GM21717 (cell line): Measurements from ENCODE around the gene CSTF2.
A peak's percentile ranks its signal among the peaks of the same experiment; 100 is the strongest.
"Not testable (repeated sequence)": the region's sequence is repeated elsewhere in the genome, so short reads cannot be mapped to it uniquely, and the experiment has no call there.

Experiments used
- ATAC-seq: cut with Tn5 transposase; IDR thresholded peaks from one replicate; pipeline ENCODE4 v1.9.1; 2021; ENCODE audit warnings: mild to moderate bottlenecking, moderate library complexity; ENCODE audit not compliant: unreplicated experiment

Gene CSTF2, protein sequence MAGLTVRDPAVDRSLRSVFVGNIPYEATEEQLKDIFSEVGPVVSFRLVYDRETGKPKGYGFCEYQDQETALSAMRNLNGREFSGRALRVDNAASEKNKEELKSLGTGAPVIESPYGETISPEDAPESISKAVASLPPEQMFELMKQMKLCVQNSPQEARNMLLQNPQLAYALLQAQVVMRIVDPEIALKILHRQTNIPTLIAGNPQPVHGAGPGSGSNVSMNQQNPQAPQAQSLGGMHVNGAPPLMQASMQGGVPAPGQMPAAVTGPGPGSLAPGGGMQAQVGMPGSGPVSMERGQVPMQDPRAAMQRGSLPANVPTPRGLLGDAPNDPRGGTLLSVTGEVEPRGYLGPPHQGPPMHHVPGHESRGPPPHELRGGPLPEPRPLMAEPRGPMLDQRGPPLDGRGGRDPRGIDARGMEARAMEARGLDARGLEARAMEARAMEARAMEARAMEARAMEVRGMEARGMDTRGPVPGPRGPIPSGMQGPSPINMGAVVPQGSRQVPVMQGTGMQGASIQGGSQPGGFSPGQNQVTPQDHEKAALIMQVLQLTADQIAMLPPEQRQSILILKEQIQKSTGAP

DNA sequence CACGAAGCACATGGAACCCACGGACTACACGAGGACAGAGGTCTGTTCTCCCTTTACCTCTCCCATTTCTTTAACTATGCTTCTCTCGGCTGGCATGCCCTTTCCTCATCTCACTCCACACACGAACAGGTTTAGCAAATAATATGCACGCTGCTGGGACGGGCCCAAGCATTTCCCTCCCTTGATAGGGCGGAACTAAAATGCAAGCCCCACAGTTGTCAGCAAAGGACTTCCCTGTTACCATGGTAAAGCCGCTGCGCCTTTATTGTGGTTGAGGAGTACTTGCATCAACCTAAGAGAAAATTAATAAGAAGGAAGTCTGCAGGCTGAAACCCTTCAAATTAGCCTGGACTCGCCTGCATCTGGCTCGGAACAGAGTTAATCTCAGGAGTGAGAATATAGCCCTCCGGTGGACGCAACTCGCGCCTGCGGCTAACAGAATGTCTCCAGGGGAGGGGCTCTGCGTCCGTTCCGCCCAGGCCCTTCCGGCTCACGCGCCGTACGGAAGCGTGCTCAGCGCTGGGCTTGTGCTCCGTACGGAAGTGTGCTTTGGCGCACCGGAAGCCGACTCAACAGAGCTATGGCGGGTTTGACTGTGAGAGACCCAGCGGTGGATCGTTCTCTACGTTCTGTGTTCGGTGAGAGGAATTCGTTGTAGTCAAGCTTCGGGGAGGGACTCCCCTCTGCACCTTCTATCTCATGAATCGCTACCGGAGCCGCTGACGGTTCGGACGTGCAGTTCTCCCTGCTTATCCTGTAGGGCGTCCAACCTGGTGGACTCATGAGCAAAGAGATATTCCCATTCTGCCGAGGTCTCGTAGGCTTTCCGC lies at the start of gene CSTF2:
CSTF2 (plus strand) TSS at position 555 of the 830 bp plus-strand sequence; CDS start at position 581, 26 bp downstream.
- peak; percentile 99 for ATAC-seq

DNA sequence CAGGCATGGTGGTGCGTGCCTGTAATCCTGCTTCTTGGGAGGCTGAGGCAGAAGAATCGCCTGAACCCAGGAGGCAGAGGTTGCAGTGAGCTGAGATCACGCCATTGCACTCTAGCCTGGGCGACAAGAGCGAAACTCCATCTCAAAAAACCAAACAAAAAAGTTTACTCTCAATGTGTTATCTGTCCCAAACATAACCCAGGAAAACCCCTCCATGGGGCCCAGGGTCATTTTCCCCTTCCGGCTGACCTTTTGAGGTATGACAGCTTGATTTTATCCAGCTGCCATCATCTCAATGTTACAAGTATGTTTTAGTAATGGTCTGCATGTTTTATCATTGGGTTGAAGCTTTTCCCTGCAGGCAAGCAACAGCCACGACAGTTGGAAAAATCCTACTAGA lies 23.8 kb upstream of the CSTF2 start:
- ATAC-seq: not testable (repeated sequence)

DNA sequence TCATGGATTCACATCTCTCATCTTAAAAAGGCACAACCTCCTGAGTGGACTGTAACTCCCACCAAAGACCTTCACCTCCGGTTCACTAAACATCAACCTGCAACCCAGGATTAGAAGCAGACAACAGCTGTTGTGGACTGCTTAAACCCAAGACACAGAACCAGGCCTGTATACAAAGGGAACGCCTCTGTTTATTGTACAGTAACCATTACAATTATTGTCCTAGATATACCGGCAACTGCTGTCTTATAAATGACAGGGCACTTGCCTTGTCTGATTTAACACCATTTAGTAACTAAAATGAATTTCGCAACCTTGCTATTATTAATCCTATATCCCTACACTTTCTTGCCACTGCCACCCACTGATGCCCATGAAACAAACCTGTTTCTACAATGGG lies 22.8 kb upstream of the CSTF2 start:
- no peak for ATAC-seq

DNA sequence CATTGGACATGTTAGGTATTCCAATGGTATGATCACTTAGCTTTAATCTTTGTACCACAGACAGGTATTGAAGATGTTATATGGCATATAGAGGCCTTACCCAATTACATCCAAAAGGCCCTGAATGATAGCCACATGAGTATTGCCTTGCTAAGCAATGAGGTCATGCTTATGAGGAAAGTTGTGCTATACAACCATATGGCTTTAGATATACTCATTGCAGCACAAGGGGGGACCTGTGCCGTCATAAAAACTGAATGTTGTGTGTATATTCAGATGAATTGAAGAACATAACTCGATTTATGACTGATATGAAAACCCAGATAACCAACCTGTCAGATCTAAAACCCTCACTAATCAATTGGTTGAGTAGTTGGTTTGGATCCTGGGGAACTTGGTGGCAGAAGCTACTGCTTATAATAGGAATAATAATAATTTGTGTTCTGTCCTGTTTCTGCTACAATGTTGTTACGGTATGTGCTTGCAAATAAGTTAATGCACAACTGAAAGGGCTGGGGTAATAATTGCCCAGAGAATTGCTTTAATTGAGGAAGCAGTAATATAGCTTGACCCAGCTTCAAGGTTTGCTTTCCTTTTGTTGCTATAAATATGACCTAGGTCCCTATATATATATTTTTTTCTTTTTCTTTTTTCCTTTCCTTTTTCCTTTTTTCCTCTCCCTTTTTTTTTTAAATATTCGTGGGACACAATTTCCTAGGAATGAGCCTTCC lies 21.5 kb upstream of the CSTF2 start:
- no peak for ATAC-seq

DNA sequence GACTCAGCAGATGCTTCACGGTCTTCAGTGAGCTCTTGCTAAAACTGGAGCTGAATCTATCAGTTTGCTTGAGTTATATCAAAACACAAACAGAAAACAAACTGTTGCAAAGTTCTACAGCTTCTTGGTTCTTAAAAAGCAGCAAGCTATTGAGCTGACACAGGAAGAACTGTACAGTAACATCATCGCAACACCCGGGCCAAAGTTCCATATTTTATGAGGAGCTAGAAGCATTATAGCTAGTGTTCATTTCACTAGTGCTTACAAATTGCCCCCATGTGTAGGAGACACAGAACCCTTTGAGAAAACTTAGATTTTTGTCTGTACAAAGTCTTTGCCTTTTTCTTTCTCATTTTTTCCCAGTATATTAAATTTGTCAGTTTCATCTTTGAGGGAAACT lies 17.3 kb upstream of the CSTF2 start:
- ATAC-seq: no peak

DNA sequence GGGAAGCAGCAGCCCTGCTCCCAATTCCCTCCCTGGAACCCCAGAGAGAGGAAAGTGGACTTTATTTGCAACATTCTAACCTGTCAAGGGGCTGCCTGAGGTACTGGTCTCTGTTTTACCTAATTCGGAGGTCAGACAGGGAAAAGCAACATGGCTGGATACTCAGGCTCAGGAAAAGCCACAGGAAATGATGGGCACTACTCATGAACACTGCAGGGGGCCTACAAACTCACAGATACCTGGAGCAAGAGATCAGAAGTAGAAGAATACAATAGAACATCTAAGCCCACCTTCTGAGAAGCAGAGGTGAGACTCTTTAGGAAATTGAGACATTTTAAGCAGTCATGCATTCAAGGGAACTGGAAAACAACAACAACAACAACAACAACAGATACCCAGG lies 15.4 kb upstream of the CSTF2 start:
- ATAC-seq: no peak

DNA sequence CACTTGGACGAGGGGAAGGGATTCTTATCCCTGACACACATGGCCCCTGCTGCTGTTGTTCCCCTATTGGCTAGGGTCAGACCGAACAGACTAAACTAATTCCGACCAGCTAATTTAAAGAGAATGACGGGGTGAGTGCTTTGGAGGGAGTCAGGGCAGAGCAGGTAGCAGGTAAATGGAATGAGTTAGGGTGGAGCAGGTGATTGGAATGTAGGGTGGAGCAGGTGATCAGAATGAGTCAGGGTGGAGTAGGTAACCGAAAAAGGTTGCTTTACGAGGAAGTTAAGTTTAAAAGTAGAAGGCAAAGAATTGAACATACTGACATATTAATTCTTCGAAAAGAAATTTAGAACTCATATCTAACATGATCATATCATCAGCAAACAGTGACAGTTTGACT lies 11.9 kb upstream of the CSTF2 start:
- ATAC-seq: not testable (repeated sequence)

DNA sequence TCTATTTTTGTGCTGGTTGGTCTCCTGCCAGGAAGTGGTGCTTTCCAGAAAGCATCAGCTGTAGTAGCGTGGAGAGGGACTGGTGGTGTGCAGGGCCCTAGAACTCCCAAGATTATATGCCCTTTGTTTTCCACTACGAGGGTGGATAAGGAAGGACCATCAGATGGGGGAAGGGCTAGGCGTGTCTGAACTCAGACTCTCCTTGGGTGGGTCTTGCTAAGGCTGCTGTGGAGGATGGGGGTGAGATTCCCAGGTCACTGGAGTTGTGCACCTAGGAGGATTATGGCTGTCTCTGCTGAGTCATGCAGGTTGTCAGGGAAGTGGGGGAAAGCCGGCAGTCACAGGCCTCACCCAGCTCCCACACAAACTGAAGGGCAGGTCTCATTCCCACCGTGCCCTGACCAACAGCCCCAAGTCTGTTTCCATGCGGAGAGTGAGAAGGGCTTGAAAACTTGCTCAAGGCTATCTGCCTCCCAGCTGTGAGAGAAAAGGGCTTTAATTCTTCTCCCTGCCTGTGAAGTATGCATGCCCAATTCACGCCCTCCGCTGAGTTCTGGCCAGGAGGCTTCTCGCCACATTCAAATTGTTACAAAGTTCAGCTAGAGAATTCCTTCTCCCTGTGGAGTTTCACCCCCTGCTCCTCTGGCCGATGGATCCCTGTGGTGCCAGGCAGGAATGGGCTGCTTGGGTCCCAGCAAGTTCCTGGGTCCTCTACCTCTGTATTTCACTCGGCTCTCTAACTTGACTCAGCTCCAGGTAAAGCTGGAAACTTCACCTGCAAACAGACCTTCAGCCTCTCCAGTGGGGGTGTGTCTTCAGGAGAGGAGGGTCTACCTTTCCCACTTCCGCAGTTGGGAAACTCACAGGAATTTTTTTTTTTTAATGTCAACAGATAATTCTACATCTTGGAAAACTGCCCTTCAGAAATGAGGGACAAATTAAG lies 7.7 kb upstream of the CSTF2 start:
- ATAC-seq: no peak

DNA sequence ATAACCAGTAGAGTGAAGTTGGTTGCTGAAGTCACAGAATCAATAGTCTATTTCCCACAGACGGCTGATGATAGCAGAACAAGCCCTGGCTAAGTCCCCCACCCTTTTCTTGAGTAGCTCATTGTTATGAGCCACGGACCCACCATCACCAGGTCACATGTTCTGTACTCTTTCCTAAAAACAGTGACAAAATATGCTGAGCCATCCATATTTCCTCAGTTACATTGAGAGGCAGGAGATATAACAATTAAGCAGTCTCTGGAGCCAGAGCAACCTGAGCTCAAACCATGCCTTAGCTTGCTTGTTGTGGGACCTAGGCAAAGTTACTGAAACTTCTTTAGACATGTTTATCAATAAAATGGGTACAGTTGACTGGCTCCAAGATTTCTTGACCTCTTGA lies 2.9 kb upstream of the CSTF2 start:
- ATAC-seq: no peak

DNA sequence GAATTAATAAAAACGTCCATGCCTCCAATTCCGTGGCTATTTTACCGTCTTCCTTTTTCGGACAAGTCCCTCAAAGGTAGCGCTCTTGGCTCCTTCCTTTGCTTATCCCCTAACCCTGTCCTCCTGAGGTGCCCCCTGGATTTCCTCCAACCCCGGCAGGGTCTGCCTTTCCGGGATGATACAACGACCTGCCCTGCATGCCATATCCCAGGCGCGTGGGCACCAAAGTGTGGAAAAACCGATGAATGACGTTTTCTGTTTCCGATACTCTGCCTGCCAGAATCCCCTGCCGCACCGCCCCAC lies 706 bp upstream of the CSTF2 start:
- ATAC-seq: no peak

DNA sequence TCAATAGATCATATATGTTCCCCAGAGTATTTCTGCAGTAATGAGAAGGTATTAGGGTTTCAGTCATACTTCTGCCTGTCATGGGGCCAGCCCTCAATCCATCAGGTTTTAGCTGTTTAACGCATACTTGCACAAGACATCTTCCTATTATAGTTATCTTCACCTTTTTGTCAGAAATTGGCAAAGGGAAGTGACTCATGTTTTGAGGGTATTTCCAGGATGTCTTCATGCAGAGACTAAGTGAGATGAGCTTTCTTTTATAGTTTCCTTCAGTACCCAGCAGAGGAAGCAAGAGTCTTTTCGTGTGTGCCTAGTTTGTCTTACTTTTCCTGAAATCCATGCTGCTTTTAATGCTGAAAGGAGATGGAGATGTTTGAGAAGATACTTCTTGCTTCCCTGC lies 9.5 kb downstream of the CSTF2 start:
- ATAC-seq: peak; percentile 70

DNA sequence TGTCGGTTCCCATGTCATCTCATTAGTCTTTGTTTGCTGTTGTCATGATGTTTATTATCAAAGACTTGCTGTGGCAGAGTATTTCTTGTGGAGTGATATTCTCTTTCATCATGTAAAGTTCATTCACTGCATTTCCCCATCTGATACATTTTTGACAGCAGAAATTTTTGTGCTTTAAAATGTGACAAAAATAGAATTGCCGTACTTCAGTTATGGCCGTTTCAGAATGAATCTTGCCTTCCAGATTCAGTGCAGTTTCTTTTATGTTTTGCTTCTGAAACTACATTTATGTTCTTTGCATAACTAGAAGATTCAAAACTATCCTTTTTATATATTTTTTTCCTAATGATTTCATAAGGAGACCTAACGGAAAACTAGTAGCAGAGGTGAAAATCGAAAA lies 10.0 kb downstream of the CSTF2 start:
- peak; percentile 33 for ATAC-seq

DNA sequence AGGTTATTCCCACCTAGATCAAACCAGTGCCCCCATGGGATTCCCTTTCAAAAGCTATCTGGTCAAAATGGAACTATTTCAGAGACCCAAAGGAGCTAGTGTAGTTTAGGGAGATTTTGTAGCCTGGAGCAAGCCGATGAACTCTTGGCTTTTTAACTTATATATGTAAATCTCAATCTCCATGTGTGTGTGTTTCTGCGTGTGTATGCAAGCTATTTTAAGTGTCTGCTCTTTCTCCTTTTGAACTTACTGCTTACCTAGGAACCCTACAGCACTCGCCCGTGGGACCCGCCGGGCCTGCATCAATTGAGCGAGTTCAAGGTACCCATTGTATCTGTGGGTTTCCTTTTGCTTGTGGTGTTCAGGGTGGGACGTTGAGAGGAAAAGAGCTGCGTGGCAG lies 10.4 kb downstream of the CSTF2 start:
- ATAC-seq: peak; percentile 35

DNA sequence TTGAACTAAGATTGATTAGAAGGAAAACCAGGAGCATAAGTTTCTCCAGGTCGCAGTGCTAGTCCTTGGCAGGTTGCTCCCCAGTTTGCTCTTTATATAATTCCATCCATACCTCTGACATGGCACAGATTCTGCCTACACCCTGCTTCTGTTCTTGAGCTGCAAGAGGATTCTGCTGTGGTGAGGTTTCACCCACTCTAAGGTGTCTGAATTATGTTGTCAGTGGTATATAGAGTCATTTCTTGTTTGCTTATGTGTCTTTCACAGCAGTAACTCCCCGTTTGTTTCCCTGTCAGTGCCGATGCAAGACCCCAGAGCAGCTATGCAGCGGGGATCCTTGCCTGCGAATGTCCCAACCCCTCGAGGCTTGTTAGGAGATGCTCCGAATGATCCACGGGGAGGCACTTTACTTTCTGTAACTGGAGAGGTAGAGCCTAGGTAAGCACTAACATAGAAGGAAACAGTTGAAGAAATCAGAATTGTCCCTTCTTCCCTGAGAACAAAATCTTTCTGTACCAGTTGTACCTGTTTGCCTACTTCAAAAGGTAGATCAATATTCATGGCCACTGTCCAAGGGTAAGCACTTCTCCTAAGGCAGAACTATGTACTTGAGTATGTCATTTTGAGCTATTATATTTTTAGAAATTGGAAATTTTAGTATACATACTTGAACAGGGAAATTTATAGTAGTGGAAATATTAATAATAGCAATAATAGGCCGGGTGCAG lies 11.2 kb downstream of the CSTF2 start:
- ATAC-seq: no peak

DNA sequence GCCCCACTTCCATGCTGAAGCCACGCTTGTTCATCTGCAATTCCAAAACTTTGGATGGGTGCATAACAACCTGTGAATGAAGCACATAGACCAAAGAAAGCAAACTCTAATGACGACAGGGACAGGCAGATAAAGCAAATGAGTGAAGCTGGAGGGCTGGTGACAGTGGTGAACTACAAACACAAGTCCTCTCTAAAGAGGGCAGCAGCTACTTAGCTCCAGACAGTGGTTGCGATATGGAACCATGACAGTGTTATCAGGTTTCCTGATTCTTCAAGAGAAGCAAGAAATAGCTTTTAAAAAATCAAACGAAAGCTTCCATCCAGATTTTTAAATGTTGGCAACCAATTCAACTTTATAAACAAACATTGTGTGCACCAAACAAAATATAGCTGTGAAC lies 30.1 kb downstream of the CSTF2 start:
- ATAC-seq: no peak

DNA sequence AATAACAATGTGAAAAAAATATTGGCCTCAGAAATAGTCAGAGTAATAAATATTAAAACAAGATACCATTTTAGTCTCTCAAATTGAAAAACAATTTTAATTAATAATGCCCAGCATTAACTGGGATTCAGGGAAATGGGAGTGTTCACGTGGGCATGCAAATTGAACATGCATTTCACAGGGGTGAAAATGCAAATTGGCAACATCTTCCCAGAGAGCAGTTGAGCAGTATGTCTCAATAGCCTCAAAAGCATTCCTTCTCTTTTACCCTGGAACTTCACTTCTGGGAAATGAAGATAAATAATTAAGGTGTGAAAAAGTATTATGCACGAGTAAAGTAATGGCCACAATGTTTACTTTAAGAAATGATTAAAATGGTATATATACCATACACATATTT lies 32.6 kb downstream of the CSTF2 start:
- ATAC-seq: no peak

DNA sequence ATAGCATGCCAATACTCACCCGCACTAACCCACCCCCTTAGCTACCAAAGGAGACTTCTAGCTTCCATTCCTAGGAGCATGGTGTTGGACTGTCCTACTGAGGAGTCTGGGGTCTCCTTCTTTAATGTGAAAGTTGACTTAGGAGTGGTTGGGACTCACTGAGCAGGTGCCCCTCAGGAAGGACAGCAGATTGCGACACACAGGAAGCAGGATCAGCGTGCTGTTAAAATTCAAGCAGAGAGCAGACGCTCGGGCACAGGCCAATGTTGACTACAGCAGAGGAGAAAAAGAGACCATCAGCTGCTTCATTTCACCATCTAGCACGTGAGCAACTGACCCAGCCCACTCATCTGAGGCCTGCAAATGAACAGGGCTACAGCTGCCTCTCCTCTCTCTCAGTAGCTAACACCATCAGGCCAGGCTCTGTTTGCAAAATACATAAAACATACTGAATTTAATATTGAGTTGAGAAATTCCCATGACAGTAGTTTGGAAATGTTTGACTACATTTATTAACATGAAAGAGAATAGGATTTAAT lies 43.2 kb downstream of the CSTF2 start:
- ATAC-seq: no peak

DNA sequence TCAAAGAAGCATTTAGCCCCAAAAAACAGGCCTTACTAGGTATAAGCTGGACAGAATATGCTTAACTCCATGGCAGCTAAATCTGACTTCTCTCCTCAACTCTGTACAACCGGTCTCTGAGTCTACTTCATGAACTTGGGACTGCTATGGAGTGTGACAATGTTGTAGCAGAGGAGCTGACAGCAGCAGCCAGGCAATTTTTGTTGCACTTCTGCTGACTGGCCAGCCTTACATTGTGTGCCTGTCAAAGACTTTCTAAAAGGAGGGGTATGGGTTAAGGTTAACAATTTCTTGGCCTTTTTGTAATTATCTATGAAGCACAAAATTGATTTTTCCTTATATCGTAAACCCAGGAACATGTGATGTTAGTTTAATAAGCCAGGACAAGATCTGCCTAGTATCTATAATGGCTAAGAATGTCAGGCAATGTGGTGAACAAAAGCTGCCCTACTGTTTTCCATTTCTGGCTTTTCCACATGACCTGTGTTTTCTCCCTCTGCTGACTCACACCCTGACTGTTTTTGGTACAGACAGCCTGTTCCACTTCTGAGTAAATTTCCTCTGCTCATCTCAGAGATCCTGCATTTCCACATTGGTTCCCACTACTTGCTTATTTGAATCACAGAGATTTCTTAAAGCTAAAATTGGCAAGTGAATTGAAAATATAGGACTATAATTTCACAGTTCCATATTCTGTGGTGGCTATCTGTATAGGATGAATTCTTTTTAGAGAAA lies 44.6 kb downstream of the CSTF2 start:
- ATAC-seq: no peak

DNA sequence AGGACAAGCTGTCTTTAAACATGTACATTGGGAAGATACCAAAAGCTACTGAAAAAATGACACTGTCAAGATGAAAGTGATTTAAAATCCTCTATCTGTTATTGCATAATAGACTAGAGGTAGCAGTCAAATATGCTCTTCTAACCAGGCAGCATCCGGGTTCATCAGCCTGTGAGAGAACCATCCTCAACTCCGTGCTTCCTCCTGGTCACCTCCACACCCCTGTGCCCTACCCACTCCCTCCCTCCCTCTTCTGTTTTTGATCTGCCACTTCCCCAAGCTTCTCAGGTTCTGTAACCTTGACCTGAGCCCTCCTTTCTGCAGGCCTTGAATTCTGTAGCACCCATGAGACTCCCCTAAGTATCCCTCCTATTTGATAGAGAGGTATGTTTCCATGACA lies 48.1 kb downstream of the CSTF2 start:
- no peak for ATAC-seq
